Measurements from ENCODE around the gene AKAP5. TPM values are rescaled to one million over a fixed set of nuclear protein-coding genes. Genes with fewer than 3 reads are reported as not detected.

Gene AKAP5
- total RNA-seq, 1 experiment from 2014 or later = 3.0 TPM

GRCh38 chr14:64438181-64438841 is 27.0 kb upstream of the AKAP5 start:
- Mint-ChIP-seq H3K9me3 (no peaks in the 10 kb centered on the region), H3K4me3 (no peak overlapping the region), H3K4me1 (no peaks in the 10 kb centered on the region), H3K27me3 (ENCODE audit: low read depth) (no peaks in the 10 kb centered on the region), H3K27ac (no peak overlapping the region), H3K36me3 (peaks cover 82% of the 10 kb centered on the region)
- DNase-seq (ENCODE audit: low spot score) (no peak), ATAC-seq (no peak)
- no peak for TF ChIP-seq NFATC4 (CRISPR knock-in tag; IDR thresholded peaks at IDR 0.05)
- TF ChIP-seq ZSCAN18 (CRISPR knock-in tag; IDR thresholded peaks at IDR 0.05) = no peak
- TF ChIP-seq FOXP4 (CRISPR knock-in tag; IDR thresholded peaks at IDR 0.05) = no peak
- no peak for TF ChIP-seq ZNF121 (CRISPR knock-in tag; IDR thresholded peaks at IDR 0.05)
- TF ChIP-seq ZNF512 (CRISPR knock-in tag; IDR thresholded peaks at IDR 0.05; ENCODE audit: borderline replicate concordance) = no peak
- TF ChIP-seq NR3C1 (CRISPR knock-in tag; conservative IDR thresholded peaks at IDR 0.05; ENCODE audit: low read depth) = no peak
- no peak for TF ChIP-seq PRRX2 (CRISPR knock-in tag; IDR thresholded peaks at IDR 0.05)
- TF ChIP-seq ZNF425 (CRISPR knock-in tag; conservative IDR thresholded peaks at IDR 0.05) = no peak
- no peak for TF ChIP-seq ZNF671 (CRISPR knock-in tag; IDR thresholded peaks at IDR 0.05)
- no peak for TF ChIP-seq ZMAT4 (CRISPR knock-in tag; IDR thresholded peaks at IDR 0.05)
- no peak for TF ChIP-seq ATF1 (CRISPR knock-in tag; IDR thresholded peaks at IDR 0.05)
- no peak for TF ChIP-seq STAT6 (CRISPR knock-in tag; conservative IDR thresholded peaks at IDR 0.05; ENCODE audit: low read depth)
- no peak for TF ChIP-seq MXD4 (CRISPR knock-in tag; IDR thresholded peaks at IDR 0.05; ENCODE audit: borderline replicate concordance)
- TF ChIP-seq SP1 (CRISPR knock-in tag; conservative IDR thresholded peaks at IDR 0.05) = no peak
- no peak for TF ChIP-seq ZNF281 (CRISPR knock-in tag; IDR thresholded peaks at IDR 0.05)
- ChIA-PET CTCF (interaction anchor here (1.6 kb wide), 1 partner anchor 8 kb away, joined by 4 read pairs; no protein-coding TSS in a partner anchor), POLR2A (no interaction called here)
